ENCODE data around the gene EFR3B.

The EFR3B gene

GRCh38 chr2:25036221-25036559 lies 5.7 kb upstream of the EFR3B start:
- no peak for DNase-seq

DNA sequence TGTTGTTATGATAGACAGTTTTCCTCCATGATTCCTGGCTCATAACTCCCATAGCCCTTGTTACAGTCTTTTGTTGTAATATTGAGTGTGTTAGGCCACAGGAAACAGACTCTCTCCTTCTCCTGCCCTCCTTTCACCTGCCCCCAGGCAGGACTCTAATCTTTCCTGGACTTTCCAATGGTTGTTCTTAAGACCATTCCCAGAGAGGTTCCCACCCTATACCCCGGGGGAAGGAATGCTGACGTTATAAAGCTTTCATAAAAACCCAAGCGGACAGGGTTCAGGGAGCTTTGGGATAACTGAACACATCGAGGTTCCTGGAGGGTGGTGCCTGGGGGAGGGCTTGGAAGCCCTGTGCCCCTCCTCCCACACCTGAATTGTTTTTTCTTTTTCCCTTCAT lies 2.8 kb upstream of the EFR3B start:
- DNase-seq = no peak

GRCh38 chr2:25041307-25041927 lies 459 bp upstream of the EFR3B start:
- no peak for DNase-seq

DNA sequence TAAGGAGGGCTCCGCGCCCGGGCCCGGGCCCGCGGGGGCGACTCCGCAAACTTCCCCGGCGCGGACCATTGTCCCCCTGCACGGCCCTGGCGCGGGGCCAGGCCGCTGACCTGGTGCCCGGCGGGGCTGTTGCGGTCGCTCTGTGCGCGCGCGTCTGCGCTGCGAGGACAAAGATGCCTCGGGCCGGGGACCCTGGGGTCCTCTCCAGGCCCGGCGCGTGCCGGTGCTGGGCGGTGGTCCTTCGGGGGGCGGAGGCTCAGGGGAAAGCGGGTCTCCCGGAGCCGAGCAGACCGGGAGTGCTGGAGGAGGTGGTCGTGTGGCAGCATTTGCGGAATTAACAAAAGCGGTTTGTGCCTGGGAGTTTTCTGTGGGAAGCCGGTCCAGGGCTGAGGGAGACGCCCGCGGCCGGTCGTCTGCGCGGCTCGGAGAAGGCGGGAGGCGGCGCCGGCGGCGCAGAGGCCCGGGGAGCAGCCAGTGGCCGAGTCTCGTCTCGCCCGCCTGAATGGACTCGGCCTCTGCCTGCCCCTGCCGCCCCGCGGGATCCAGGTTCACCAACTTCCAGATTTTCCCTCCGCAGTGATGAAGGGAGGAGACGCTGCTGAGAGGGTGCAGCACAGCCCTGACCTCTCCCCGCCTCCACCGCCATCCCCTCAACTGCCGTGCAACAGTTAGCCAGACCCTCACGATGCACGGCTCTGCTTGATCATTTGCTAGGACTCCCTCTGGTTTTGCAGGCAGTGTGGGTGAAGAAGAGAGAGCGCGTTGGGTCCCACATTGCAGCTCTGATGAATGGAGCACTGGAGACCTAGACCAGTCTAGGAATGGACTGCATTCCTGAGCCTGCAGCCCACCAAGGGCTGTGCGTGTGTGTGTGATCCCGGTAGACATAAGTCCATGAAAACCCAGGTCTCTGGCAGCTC lies 705 bp downstream of the EFR3B start:
- no peak for DNase-seq

DNA sequence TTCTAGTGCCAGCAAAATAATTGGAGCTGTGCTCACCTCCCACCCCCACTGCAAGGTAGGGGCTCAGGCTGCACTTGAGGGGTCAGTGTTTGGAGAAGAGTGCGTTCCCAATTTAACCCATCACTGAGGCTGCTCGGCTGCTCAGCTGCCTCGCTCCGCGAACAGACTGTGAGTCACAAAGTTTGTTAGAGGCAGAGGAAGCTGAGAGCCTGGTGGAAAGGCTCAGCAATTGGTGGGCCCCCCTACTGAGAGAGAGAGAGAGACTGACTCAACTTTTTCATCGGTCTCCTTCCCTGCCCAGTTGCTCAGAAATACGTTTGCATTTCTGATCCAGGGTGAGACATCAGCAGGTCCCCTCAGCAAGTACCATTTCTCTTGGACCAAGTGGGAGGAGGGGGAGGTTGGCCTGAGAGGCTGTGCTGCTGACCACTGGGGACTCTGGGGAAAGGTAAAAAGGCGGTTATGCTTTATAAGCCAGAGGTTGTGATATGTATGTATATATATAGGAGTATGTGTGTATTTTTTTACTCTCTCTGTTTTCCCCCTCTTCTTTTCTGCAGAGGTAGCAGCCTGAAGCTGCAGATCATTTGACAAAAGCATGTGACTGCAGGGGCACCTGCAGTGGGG lies 1.5 kb downstream of the EFR3B start:
- DNase-seq = peak in 2 of 4 experiments; percentile 2 to 7

DNA sequence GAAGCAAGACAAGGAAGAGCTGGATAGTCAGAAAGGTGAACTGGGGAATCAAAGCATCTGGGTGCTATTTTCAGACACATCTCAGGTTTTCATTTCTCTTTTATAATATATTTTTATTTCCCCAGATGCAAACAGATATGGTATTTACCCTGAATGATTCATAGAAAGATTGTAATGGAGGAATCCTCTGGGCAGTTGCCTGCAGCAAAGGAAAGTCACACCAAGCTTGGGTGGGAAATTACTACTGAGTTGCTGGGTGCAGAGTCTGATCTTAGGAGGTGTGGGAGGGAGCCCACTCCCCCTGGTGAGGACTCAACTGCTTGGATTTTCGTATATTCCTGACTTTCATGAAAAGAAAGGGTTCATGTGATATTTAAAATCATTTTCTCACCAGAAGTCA lies 2.1 kb downstream of the EFR3B start:
- no peak for DNase-seq

DNA sequence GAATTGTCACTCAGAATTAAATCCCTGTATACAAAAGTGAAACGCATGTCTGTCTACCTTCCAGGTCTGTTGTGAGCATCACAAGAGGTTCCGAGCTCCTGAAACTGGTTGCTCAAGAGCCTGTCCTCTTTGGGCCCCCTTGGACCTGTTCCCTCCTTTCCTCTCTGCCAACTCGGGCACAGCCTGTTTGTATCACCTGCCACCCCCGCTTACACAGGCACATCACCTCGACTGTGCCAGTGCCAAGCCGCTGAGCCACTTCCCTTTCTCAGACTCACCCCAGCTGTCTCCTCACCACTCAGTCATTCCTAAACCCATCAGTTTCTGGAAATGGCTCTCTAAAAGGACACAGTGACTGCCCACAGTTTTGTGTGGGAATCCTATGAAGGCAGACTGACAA lies 3.1 kb downstream of the EFR3B start:
- DNase-seq = no peak

DNA sequence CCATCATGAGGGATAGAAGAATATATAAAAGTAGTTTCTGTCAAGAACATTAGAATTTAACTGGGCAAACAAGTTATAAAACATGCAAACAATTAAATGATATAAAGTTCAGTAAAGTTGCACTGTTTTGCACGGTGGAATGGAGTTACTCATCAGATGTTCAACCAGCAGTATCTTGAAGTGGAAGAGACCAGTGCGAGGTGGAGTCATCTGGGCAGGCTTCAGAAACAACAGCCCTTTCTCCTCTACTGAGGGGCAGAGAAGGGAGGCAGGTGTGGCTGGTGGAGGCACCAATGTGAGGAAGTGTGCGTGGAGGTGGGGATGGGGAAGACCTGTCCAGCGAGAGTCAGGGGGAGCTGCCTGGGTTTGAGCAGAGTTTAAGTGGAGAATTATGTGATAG lies 7.5 kb downstream of the EFR3B start:
- DNase-seq = no peak

DNA sequence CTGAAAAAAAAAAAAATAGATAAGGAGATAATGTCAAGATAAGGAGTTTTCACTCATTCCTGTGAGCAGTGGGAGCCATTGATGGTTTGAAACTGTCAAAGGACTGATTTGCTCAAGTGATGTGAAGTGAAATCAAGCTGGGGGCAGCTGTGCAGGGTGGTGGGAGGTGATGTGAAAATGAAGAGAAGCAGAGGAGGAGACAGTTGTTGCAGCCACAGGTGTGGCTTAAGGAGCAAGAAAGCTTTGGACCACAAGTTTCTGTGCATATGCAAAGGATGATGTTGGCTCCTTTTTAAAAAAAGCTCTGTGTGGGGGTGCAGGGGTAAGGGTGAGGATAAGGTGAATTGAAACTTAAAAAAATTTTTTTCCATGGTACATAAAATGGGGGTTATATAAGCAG lies 8.3 kb downstream of the EFR3B start:
- DNase-seq = no peak

GRCh38 chr2:25053041-25053440 lies 11.2 kb downstream of the EFR3B start:
- no peak for DNase-seq

- no peak for DNase-seq
Measured at GRCh38 chr2:25054720-25055119, 12.8 kb downstream of the EFR3B start.

- DNase-seq = no peak
Measured at GRCh38 chr2:25055376-25055920, 13.6 kb downstream of the EFR3B start.

DNA sequence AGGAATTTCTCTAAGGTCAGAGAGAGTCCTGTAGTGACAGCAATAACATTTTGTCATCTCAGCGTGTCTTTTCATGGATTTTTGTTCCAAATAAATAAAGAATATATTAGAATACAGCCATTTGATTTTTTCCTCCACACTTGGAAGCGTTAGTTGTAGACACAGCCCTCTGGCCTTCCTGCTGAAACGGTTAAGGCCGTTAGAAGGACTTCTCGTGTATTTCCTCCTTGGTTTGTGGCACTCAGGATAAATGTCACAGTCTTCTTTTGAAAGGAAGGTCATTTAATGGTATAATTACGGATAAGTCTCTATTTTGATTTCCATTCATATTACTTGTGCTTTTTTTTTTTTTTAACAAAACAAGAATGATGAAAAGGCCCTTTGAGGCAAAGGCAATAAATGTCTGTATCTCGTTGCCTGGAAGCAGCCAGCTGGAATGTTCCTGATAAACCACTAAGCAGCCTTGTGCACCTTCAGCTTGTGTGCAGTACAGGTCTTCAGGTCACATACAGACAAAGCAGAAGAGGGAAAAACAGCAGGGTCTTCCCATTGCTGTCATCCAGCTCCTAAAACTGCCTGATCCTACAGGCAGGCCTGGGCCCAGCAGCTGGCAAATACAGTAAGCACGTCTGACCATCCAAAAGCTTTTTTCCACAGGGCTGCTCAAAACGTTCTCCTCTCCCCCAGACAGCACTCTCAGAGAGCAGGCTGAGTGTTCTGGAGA lies 14.4 kb downstream of the EFR3B start:
- DNase-seq = no peak

GRCh38 chr2:25062511-25062917 lies 20.6 kb downstream of the EFR3B start:
- DNase-seq = no peak

- no peak for DNase-seq
Measured at GRCh38 chr2:25063876-25064660, 22.2 kb downstream of the EFR3B start.

DNA sequence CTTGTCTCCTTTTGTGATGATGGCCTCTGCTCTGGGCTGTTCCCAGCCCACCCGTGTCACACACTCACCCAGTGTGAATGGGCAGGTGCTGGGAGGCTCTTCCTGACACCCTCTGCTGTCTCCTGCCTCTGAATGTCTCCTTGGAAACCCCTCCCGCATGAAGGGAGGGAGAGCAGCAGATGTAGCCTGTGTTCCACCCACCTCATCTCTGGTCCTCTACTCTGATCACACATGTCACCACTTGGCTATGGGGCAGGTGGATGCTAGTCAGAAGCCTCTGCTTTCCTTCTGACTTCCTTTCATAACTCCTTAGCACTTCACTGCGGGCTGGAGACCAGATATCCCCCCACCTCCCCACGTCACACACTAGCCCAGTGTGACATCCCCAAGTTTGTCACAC lies 23.9 kb downstream of the EFR3B start:
- no peak for DNase-seq

DNA sequence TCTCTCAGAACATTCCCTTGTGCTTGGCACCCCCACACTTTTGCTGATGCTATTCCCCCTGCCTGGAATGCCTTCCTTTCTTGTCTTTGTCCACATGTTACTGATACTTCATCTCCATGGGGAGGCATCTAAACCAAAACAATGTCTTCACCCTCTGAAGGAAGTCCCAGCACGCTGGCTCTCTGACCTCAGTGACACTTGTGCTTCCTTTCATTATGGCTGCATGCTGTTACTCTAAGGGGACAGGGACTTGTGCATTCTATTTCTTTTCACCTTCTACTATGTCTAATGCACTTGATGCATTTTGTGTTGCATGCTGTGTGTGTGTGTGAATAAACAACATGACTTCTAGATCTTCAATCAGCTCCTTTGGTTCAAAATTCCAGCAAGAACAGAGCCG lies 24.6 kb downstream of the EFR3B start:
- no peak for DNase-seq

GRCh38 chr2:25068217-25068616 lies 26.3 kb downstream of the EFR3B start:
- DNase-seq = no peak

DNA sequence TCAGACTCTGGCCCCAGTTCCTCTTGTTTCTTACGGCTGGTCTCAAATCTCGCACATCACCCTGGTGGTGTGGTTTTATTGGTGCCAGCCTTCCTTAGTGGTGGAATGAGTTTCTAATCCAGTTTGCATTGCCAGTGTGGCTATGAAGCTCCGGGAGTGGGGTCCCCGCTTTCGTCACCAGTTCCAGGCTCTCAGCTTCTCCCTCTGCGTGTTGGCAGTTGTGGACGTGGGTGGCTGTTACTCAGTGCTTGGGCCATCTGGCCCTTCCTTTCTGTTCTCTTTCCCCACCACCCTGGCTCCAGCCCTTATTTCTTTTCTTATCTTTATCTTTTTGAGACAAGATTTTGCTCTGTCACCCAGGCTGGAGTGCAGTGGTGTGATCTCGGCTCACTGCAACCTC lies 30.1 kb downstream of the EFR3B start:
- no peak for DNase-seq

DNA sequence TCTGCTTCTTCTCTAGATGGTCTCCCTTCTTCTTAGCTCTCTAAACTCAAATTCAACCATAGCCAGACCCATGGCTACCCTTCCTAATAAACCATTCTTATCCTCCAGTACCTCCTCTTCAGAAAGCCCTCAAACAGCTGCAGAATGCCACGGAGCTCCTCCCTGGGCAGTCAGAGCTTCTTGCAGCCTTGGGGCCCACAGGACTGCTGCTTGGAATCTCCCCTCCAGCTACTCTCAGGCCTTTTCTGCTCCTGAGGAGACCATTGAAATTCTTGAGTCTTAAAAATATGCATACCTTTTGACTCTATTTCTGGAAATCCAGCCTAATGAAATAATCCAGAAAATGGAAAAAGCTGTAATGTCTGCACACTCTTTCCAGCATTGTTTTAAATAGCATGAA lies 30.7 kb downstream of the EFR3B start:
- no peak for DNase-seq

- DNase-seq = no peak
Measured at GRCh38 chr2:25073025-25073424, 31.1 kb downstream of the EFR3B start.

DNA sequence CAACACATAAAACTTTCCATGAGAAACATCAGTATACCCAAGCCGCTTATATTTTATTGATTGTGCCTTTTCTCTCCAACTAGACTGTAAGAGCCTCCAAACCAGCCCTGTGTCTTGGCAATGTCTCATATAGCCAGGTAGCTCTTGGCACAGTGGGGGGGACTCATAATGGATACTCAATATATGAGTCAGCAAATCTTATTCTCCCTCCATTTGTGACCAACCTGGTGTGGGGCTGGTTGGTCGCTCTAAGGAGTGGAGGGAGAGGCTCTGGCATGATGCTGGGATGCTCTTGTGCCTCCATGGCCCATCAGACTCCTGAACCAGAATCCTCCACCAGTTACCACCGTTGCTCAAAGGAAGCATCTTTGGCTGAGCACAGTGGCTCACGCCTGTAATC lies 32.0 kb downstream of the EFR3B start:
- DNase-seq = no peak

Data from activated CD4-positive, CD25-positive, alpha-beta regulatory T cell (primary cell).